ENCODE measurements around the gene MAB21L2. TPM values are rescaled to one million over a fixed set of nuclear protein-coding genes. Genes with fewer than 3 reads are reported as not detected.

MAB21L2 gene
- total RNA-seq, 1 experiment from 2014 or later: not detected

DNA sequence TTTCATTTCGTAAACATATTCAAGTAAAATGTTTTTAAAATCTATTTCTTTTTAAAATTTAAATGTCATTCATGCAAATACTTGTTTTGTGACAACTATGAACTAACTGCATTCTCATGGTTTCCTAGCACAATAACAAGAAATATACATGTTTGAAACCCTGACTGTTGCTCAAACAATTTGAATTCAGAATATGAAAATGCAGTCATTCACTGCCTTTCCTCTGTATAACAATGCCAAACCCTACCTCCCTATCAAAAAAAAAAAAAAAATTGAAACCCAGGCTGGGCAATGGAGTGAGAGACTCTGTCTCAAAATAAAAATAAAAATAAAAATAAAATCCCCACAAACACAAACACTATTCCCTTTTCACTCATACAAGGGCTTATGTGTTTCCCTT is 42.1 kb downstream of the MAB21L2 start:
- no peak overlapping the region for H3K4me2 ChIP-seq (ENCODE audit: insufficient read depth, insufficient read length, low read length)

More for the DNA sequence above, 42.1 kb downstream of the MAB21L2 start:
- no peak overlapping the region for H4K91ac ChIP-seq (ENCODE audit: insufficient read length, low read depth, low read length)
- no peaks in the 10 kb centered on the region for H3K79me1 ChIP-seq (ENCODE audit: insufficient read depth, low read depth, low read length, poor library complexity, severe bottlenecking)
- H3T11ph ChIP-seq (ENCODE audit: low read length): no peak overlapping the region
- no peak overlapping the region for H3K56ac ChIP-seq (ENCODE audit: insufficient read length, low read depth, low read length)
- no peak overlapping the region for H2AK5ac ChIP-seq (ENCODE audit: insufficient read length, low read length)
- no peak overlapping the region for H2BK120ac ChIP-seq (ENCODE audit: low read depth, low read length, poor library complexity, severe bottlenecking)
- no peaks in the 10 kb centered on the region for H4K20me1 ChIP-seq (ENCODE audit: control insufficient read depth, insufficient read depth, insufficient read length)
- H3K27me3 ChIP-seq (ENCODE audit: insufficient read depth, low read length): no peaks in the 10 kb centered on the region
- no peak for TF ChIP-seq CTCF (conservative IDR thresholded peaks at IDR 0.05)
- no peak overlapping the region for H3K9ac ChIP-seq (ENCODE audit: extremely low read depth, insufficient read length, low read length)
- no peak overlapping the region for H2BK5ac ChIP-seq (ENCODE audit: insufficient read length, low read length)
- H3K4me1 ChIP-seq (ENCODE audit: insufficient read depth, low read length): no peaks in the 10 kb centered on the region
- no peak overlapping the region for H3K4me3 Mint-ChIP-seq
- no peak overlapping the region for H2BK20ac ChIP-seq (ENCODE audit: low read depth, low read length, poor library complexity, severe bottlenecking)
- no CpG with 5 or more reads among the region's 1 CpG for WGBS (ENCODE audit: extremely low coverage, insufficient read length, low lambda C conversion rate)
- H3K4ac ChIP-seq (ENCODE audit: low read depth, low read length): no peak overlapping the region
- no peak overlapping the region for H3K23ac ChIP-seq (ENCODE audit: insufficient read length, low read depth, low read length)
- H2AFZ ChIP-seq (ENCODE audit: low read length): no peak overlapping the region
- no peak overlapping the region for H3K27ac ChIP-seq (ENCODE audit: insufficient read length, low read depth, low read length)
- no peak overlapping the region for H4K5ac ChIP-seq (ENCODE audit: insufficient read length, low read depth, low read length)
- no peaks in the 10 kb centered on the region for H3K27me3 Mint-ChIP-seq (ENCODE audit: low read depth)
- H2BK12ac ChIP-seq (ENCODE audit: insufficient read length, low read depth, low read length): no peak overlapping the region
- DNase-seq: no peak
- H3K23me2 ChIP-seq (ENCODE audit: insufficient read length, low read depth, low read length, poor library complexity, severe bottlenecking): no peaks in the 10 kb centered on the region
- no peaks in the 10 kb centered on the region for H3K79me2 ChIP-seq (ENCODE audit: insufficient read depth, low read length)
- peaks cover 0 to 4% of the 10 kb centered on the region in 2 experiments; a peak in 1 of 5 replicates for H3K9me3 Mint-ChIP-seq
- H3K36me3 Mint-ChIP-seq (ENCODE audit: insufficient read depth in 1 of 3, low read depth in 3 of 3): 0 out of 7 replicates have a peak, but pooled peaks cover 0 to 9% (median 0%) of the 10 kb centered on the region in 3 experiments
- H3K27ac Mint-ChIP-seq: 0 out of 7 replicates have a peak overlapping the region, but pooled peaks of 1 of the 3 experiments have one; percentile 48
- no peak overlapping the region for H2BK15ac ChIP-seq (ENCODE audit: low read depth, low read length)
- no peak overlapping the region for H3K14ac ChIP-seq (ENCODE audit: insufficient read depth, low read length)
- peaks cover 15% of the 10 kb centered on the region in 2 experiments for H3K4me1 Mint-ChIP-seq
- H3K9me3 ChIP-seq (ENCODE audit: control insufficient read depth, low read depth, low read length): no peaks in the 10 kb centered on the region
- H4K8ac ChIP-seq (replicated peaks; ENCODE audit: insufficient read length, low read depth, low read length): no peak overlapping the region
- no peak overlapping the region for H3K18ac ChIP-seq (ENCODE audit: insufficient read length, low read depth, low read length)

Data from H9 (cell line).